ENCODE measurements around the gene POM121L2. TPM values are rescaled to one million over a fixed set of nuclear protein-coding genes. Genes with fewer than 3 reads are reported as not detected.
"Not testable (repeated sequence)": the region's sequence is repeated elsewhere in the genome, so short reads cannot be mapped to it uniquely, and the experiment has no call there.

The POM121L2 gene
- total RNA-seq, 2 donors from 2014 or later, result 0.07 to 0.13 TPM

DNA sequence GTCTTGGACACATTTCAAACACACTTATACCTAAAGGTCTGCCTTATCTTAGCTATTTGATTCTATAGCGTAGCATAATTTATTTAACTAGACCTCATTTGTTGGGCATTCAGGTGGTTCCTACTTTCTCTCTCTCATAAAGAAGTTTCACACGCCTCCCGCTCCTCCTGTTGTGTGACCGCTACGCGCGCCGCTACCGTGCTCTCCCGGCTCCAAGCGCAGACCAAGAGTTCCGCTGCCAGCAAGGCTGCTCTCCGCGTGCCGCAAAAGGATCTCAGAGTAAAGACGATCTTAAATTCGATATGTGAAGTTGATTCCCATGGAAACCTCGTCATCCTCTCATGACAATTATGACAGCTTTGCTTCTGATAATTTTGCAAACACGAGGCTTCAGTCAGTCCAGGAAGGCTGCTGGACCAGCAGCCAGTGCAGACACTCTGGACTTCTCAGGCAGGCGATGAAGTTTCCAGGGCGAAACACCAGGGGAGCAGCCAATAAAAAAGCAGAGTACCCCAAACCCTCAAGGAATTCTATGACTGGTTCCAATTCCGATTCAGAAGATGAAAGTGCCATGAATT, 44.1 kb downstream of the POM121L2 start:
- no peaks in the 10 kb centered on the region for H3K36me3 ChIP-seq
- no peaks in the 10 kb centered on the region for H3K4me1 ChIP-seq
- H3K4me3 ChIP-seq, result no peak overlapping the region
- H3K27ac ChIP-seq, result no peak overlapping the region
- intact Hi-C loops (cut with DNase I), result no loop called here
- no peak for TF ChIP-seq CTCF (IDR thresholded peaks at IDR 0.05)
- no peaks in the 10 kb centered on the region for H3K27me3 ChIP-seq
- no peak overlapping the region for H3K9ac ChIP-seq (ENCODE audit: low read depth in 2 of 2, low read length in 2 of 2)
- no peaks in the 10 kb centered on the region for H3K9me3 ChIP-seq
- no peak for DNase-seq

DNA sequence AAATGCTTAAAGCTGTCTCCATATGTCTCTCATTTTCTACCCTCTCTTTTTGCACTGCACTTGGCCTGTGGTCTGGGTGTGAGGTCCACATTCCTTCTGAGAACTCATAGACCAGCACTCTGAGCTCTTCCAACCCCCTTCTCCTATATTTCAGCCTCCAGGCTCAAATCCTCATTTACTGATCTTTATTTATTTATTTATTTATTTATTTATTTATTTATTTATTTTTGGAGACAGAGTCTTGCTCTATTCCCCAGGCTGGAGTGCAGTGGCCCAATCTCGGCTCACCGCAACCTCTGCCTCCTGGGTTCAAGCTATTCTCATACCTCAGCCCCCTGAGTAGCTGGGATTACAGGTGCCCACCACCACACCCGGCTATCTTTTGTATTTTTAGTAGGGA, 45.1 kb downstream of the POM121L2 start:
- H3K9ac ChIP-seq (ENCODE audit: low read depth in 2 of 2, low read length in 2 of 2); H3K4me3 ChIP-seq; H3K27ac ChIP-seq; H3K9me3 ChIP-seq; H3K36me3 ChIP-seq; H3K4me1 ChIP-seq; intact Hi-C loops (cut with DNase I); H3K27me3 ChIP-seq; DNase-seq: not testable (repeated sequence)

DNA sequence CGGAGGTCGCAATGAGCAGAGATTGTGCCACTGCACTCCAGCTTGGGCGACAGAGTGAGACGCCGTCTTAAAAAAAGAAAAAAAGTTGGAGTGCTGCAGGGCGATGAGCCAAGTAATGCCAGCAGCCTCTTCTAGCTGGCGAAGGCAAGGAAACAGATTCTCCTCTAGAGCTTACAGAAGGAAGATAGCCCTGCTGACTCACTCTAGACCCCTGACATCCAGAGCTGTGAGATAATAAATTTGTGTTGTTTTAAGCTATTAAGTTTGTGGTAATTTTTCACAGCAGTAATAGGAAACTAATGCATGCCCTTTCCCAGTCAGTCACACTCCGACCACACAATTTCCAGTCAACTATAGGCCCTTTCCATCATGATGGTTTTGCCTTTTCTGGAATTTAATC, 48.2 kb downstream of the POM121L2 start:
- Histone ChIP-seq H3K27ac (no peak overlapping the region), H3K9me3 (no peaks in the 10 kb centered on the region), H3K27me3 (no peaks in the 10 kb centered on the region), H3K4me1 (no peaks in the 10 kb centered on the region), H3K4me3 (no peak overlapping the region), H3K9ac (ENCODE audit: low read depth in 2 of 2, low read length in 2 of 2) (no peak overlapping the region), H3K36me3 (no peaks in the 10 kb centered on the region)
- intact Hi-C loops (cut with DNase I), result no loop called here
- no peak for DNase-seq
- no peak for TF ChIP-seq CTCF (IDR thresholded peaks at IDR 0.05)

DNA sequence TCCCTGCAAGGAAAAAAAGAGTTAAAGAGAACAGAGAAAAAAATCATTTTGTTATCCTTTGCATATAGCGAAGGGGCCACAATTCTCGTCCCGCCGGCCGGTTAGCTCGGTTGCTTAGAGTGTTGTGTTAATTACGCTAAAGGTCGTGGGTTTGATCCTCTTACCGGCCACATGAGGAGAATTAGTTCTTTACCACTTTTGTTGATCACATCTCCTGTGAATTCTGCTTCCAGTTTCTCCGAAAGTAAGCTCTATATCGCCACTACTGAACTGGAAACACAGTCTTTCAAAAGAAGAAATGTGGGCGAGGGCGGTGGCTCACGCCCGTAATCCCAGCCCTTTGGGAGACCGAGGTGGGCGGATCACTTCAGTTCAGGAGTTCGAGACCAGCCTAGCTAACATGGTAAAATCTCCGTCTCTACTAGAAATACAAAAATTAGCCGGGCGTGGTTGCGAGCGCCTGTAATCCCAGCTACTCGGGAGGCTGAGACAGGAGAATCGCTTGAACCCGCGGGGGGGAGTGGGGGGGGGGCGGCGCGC, 51.2 kb downstream of the POM121L2 start:
- DNase-seq, result no peak
- Histone ChIP-seq H3K9me3 (no peaks in the 10 kb centered on the region), H3K9ac (ENCODE audit: low read depth in 2 of 2, low read length in 2 of 2) (no peak overlapping the region), H3K4me3 (no peak overlapping the region), H3K27me3 (no peaks in the 10 kb centered on the region), H3K36me3 (no peaks in the 10 kb centered on the region), H3K4me1 (no peaks in the 10 kb centered on the region), H3K27ac (no peak overlapping the region)
- intact Hi-C loops (cut with DNase I), result no loop called here
- TF ChIP-seq CTCF (IDR thresholded peaks at IDR 0.05), result no peak

GRCh38 chr6:27260369-27260768, 51.7 kb downstream of the POM121L2 start:
- H3K36me3 ChIP-seq, result no peaks in the 10 kb centered on the region
- no peaks in the 10 kb centered on the region for H3K4me1 ChIP-seq
- no peak overlapping the region for H3K9ac ChIP-seq (ENCODE audit: low read depth in 2 of 2, low read length in 2 of 2)
- H3K4me3 ChIP-seq, result no peak overlapping the region
- no peaks in the 10 kb centered on the region for H3K27me3 ChIP-seq
- TF ChIP-seq CTCF (IDR thresholded peaks at IDR 0.05), result no peak
- H3K27ac ChIP-seq, result no peak overlapping the region
- H3K9me3 ChIP-seq, result no peaks in the 10 kb centered on the region
- intact Hi-C loops (cut with DNase I), result no loop called here
- DNase-seq, result no peak

Other genes with a start within 250 kb of the POM121L2 start
- 10 to 100 TPM; 21.8 to 29.8 TPM for gene PRSS16, start 64.6 kb downstream of the POM121L2 start, total RNA-seq
- gene ZNF391, start 76.5 kb upstream of the POM121L2 start, total RNA-seq, result 1 to 10 TPM in 1 of 2 donors, under 1 TPM in 1; 0.96 to 1.9 TPM
- gene ZNF184, start 160.8 kb upstream of the POM121L2 start, total RNA-seq, result 1 to 10 TPM; 6.3 to 8.6 TPM